OCI-LY3 (cell line): ENCODE results near the gene TRERF1.

Experiments used
- H2AFZ ChIP-seq: fragments of 200-600, 300-600 bp; shearing (Covaris generic); 2 replicates; pipeline ENCODE4 v1.6.0; 2014; ENCODE audit warnings: antibody characterized with exemption, low read depth, low read length
- H3K27ac ChIP-seq: fragments of 200-600, 300-600 bp; sonication (generic); 2 replicates; pipeline ENCODE4 v1.5.1; 2014; ENCODE audit warnings: mild to moderate bottlenecking, low read length, moderate library complexity, mixed read lengths
- H3K27me3 ChIP-seq: fragments of 200-600, 300-600 bp; sonication (generic); 2 replicates; pipeline ENCODE4 v1.6.1; 2014; ENCODE audit warnings: low read depth, low read length, mixed read lengths
- H3K36me3 ChIP-seq: fragments of 200-600, 300-600 bp; sonication (generic); replicated peaks from 2 replicates; pipeline ENCODE3; 2014; ENCODE audit warnings: low read depth, low read length, mixed read lengths
- H3K4me1 ChIP-seq: fragments of 300-600, 200-600 bp; sonication (generic); 2 replicates; pipeline ENCODE4 v1.6.1; 2014; ENCODE audit warnings: low read length, mixed read lengths
- H3K4me2 ChIP-seq: fragments of 200-600, 300-600 bp; sonication (generic); 2 replicates; pipeline ENCODE4 v1.6.1; 2014; ENCODE audit warnings: low read length, mixed read lengths
- H3K4me3 ChIP-seq: fragments of 300-600, 200-600 bp; sonication (generic); 2 replicates; pipeline ENCODE4 v1.5.1; 2014; ENCODE audit warnings: antibody characterized with exemption, mild to moderate bottlenecking, low read length, moderate library complexity
- H3K79me2 ChIP-seq: fragments of 300-600, 200-600 bp; shearing (Covaris generic); 2 replicates; pipeline ENCODE4 v1.6.1; 2014; ENCODE audit warnings: mild to moderate bottlenecking, low read length, mixed read lengths
- H3K9ac ChIP-seq: fragments of 300-600, 200-600 bp; shearing (Covaris generic); 2 replicates; pipeline ENCODE4 v1.6.0; 2014; ENCODE audit warnings: mild to moderate bottlenecking, low read length, moderate library complexity
- H3K9me3 ChIP-seq: fragments of 200-600, 300-600 bp; shearing (Covaris generic); 2 replicates; pipeline ENCODE4 v1.6.1; 2014; ENCODE audit warnings: low read length, mixed read lengths; ENCODE audit not compliant: insufficient read depth
- H4K20me1 ChIP-seq: fragments of 200-600, 300-600 bp; sonication (generic); 2 replicates; pipeline ENCODE4 v1.6.1; 2016; ENCODE audit warnings: low read length, mixed read lengths; ENCODE audit not compliant: insufficient read depth
- EZH2phosphoT487 ChIP-seq: fragments of 200-600 bp; shearing (Covaris generic); IDR thresholded peaks from 2 replicates; pipeline ENCODE4 v1.6.1; 2018; ENCODE audit warnings: antibody characterized with exemption, mixed run types, low read depth
- TF ChIP-seq, protein P1 (sequence below): fragments of 200-600, 300-600 bp; sonication (generic); IDR thresholded peaks from 2 replicates; pipeline ENCODE4 v1.5.1; 2014; ENCODE audit warnings: antibody characterized with exemption, low read length, low read depth

Gene TRERF1

DNA sequence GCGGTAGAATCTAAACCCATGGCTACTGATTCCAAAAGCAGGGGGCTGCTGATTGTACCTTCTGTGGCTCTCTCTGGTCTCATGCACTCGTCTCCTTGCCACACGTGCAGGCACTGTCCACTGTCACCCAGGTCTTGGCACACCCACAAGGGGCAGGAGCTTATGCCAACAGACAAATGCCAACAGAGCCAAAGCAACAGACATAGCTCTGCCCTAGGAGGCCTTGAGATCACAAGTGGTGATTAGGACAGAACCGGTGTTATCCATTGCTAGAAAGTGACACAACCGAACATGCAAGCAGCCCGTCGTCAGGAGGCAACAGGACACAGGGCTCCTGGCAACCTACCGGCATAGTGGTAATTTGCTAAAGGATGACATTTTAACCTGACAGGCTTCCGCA, 197.2 kb downstream of the TRERF1 start:
- TF ChIP-seq, protein P1, sequence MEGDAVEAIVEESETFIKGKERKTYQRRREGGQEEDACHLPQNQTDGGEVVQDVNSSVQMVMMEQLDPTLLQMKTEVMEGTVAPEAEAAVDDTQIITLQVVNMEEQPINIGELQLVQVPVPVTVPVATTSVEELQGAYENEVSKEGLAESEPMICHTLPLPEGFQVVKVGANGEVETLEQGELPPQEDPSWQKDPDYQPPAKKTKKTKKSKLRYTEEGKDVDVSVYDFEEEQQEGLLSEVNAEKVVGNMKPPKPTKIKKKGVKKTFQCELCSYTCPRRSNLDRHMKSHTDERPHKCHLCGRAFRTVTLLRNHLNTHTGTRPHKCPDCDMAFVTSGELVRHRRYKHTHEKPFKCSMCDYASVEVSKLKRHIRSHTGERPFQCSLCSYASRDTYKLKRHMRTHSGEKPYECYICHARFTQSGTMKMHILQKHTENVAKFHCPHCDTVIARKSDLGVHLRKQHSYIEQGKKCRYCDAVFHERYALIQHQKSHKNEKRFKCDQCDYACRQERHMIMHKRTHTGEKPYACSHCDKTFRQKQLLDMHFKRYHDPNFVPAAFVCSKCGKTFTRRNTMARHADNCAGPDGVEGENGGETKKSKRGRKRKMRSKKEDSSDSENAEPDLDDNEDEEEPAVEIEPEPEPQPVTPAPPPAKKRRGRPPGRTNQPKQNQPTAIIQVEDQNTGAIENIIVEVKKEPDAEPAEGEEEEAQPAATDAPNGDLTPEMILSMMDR, result no peak
- TF ChIP-seq EZH2phosphoT487, result no peak
- Histone ChIP-seq H3K4me1 (no peaks in the 10 kb centered on the region), H3K27me3 (no peaks in the 10 kb centered on the region), H3K36me3 (peaks cover 62% of the 10 kb centered on the region), H3K4me3 (no peak overlapping the region), H3K4me2 (no peak overlapping the region), H2AFZ (no peak overlapping the region), H3K79me2 (no peaks in the 10 kb centered on the region), H4K20me1 (no peaks in the 10 kb centered on the region), H3K9me3 (no peaks in the 10 kb centered on the region), H3K27ac (no peak overlapping the region), H3K9ac (no peak overlapping the region)

DNA sequence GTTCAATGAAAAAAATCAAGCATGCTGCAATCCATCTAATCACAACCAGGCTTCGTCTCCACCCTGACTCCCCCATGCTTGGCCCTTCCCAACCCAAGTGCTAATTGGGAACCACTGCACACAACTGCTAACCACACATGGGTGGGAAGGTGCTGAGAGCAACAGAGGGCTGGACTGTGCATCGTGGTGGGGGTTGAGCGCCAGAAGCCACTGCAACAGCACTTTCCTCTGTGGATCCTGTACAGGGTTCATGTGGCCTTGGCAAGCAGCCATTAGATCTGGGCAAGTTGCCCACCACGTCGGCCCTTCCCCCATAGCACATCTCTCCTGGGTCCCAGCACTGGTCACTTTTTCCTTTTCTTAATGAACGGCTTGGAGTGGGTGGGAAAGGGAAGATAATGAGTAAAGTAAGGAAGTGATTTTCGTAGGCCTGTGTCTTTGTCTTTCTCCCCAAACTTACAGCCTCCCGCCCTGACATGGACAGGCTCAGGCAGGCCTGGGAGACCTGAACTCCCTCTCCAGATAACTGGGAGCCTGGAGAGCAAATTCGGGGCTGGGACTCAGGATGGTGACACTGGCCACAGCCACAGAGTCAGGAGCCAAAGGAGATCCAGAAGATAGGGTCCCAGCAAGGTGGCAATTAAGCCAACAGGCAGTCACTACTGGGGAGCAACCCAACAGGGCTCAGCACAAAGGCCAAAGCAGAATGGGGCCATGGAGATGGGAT, 199.7 kb downstream of the TRERF1 start:
- H3K4me3 ChIP-seq, result no peak overlapping the region
- no peak overlapping the region for H3K9ac ChIP-seq
- H3K4me1 ChIP-seq, result no peaks in the 10 kb centered on the region
- no peaks in the 10 kb centered on the region for H3K27me3 ChIP-seq
- H3K36me3 ChIP-seq, result peaks cover 62% of the 10 kb centered on the region
- no peaks in the 10 kb centered on the region for H3K79me2 ChIP-seq
- no peak overlapping the region for H2AFZ ChIP-seq
- no peak overlapping the region for H3K4me2 ChIP-seq
- no peak overlapping the region for H3K27ac ChIP-seq
- H4K20me1 ChIP-seq, result no peaks in the 10 kb centered on the region
- TF ChIP-seq EZH2phosphoT487, result no peak
- TF ChIP-seq, protein P1, result no peak
- no peaks in the 10 kb centered on the region for H3K9me3 ChIP-seq

DNA sequence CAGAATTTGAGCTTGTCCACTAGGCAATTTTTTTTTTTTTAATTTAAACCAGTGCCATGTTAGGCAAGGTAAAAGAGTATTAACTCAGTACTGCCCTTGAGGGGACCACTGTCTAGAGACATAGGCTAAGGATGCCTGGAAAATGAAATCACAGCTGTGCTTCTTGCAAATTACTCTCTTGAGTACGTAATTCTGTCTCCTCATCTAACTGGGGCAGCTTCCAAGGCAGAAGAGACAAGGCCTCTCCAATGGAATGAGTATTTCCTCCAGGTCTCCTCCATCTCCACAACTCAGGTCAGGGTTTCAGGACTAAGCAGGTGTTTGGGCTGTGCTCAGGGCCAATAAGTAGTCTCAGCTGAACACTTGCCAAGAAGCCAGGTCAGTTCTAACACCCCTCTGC, 200.2 kb downstream of the TRERF1 start:
- H3K9ac ChIP-seq, result no peak overlapping the region
- H3K4me3 ChIP-seq, result no peak overlapping the region
- no peak for TF ChIP-seq EZH2phosphoT487
- TF ChIP-seq, protein P1, result no peak
- peaks cover 59% of the 10 kb centered on the region for H3K36me3 ChIP-seq
- no peak overlapping the region for H3K4me2 ChIP-seq
- H3K27me3 ChIP-seq, result no peaks in the 10 kb centered on the region
- no peaks in the 10 kb centered on the region for H4K20me1 ChIP-seq
- H3K9me3 ChIP-seq, result no peaks in the 10 kb centered on the region
- no peaks in the 10 kb centered on the region for H3K4me1 ChIP-seq
- H3K27ac ChIP-seq, result no peak overlapping the region
- H3K79me2 ChIP-seq, result no peaks in the 10 kb centered on the region
- no peak overlapping the region for H2AFZ ChIP-seq

DNA sequence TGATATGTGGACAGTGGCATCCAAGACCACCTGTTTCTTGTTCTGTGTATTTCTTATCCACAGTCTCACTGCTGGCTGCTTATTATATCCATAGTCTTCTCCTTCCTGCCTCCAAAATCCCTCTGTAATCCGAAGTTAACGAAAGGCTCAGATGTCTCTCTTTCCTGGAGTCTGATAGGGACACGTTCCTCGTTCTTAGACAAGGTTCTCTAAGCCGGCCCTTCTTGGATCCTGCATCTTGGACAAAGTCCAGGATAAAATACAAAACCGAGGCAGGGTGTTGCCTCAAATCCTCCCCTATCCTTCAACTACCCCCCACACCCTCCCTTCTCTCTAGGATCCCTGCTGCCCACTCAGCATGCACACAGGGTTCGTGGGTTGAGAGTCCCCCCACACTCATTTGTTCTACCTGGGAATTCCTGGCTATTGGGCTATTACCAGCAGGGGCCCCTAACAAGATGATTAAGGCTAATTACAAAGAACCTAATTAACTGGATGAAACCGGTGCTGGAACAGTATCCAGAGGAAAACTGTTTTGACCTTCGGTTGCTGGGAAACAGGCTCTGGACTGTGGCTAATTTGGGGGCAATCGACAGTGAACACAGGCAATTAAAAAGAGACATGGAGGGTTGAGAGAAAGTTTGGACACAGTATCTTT, 201.3 kb downstream of the TRERF1 start:
- Histone ChIP-seq H4K20me1 (no peaks in the 10 kb centered on the region), H3K9me3 (no peaks in the 10 kb centered on the region), H3K79me2 (no peaks in the 10 kb centered on the region), H3K4me3 (no peak overlapping the region), H3K4me2 (no peak overlapping the region), H3K27me3 (no peaks in the 10 kb centered on the region), H3K4me1 (no peaks in the 10 kb centered on the region), H3K9ac (no peak overlapping the region), H3K36me3 (peaks cover 56% of the 10 kb centered on the region), H3K27ac (no peak overlapping the region), H2AFZ (no peak overlapping the region)
- TF ChIP-seq, protein P1, result no peak
- no peak for TF ChIP-seq EZH2phosphoT487
